HG03460 (cell line): ENCODE measurements around the gene PPARA.
"Not testable (repeated sequence)": the region's sequence is repeated elsewhere in the genome, so short reads cannot be mapped to it uniquely, and the experiment has no call there.

Source experiments
- ATAC-seq: cut with Tn5 transposase; IDR thresholded peaks from one replicate; pipeline ENCODE4 v1.9.1; 2021; ENCODE audit not compliant: unreplicated experiment

PPARA gene

DNA sequence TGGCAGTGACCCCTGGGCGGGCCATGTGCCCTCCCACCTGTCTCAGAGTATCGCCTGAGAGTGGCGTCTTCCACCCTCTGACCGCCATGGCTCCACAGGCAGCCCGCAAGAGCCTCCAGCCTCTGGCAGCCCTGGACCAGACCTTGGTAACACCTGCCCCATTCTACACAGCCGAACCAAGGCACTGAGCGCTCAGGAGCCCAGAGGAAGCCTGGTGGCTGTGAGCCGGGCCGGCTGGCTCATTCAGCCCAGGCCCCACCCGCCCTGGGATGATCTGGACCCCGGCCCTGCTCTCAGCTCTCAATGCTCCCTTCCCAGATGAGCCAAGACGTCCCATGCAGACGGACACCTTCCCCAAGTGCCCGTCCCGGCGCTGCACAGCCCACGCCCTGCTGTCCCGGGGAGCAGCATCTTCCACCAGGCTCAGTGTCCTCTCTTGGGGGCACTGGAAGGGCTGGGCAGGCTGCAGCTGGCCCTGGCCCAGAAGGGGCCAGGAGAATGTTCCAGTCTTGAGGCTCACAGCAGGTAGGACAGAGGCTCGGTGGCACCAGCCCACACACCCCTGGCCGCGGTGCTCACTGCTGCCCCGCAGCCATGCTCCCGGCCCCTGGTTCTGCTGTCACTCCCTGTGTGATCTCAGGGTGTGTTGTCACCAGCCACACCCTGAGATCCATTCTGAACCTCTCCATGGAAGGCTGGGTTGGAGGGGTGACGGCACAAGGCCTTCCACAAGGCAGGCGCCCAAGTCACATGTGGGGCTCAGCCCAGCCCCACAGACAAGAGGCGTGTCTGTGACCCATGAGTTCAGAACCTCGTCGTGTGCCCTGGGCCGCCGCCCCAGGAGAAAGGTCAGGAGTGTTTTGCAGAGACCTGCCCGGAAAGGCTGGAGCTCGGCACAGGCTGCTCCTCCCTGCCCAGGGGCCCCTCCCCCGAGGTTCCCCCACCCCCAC lies 24.2 kb upstream of the PPARA start:
- ATAC-seq: no peak

DNA sequence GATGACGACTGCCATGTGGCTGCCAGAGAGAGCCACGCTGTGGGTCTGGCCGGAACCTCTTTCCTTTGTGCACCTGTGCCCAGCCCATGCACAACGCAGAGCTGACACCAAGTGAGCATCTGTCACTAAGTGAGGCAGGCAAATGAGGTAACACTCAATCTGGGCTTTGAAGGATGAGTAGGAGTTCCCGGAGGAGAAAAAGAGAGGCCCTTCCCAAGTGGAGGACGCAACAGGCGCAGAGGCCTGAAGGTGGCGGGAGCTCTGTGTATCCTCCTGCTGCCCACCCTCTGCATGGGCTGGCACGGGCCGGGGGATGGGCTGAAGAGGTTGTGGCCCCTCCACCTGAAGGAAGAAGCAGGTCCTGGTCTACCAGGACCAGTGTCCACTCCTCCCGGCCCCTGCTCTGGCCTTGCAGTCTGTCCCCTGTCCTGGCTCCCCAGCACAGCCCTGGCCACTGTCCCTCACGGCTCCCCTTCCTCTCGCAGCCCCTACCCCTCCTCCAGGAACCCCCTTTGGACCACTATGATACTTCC lies 23.4 kb upstream of the PPARA start:
- no peak for ATAC-seq

DNA sequence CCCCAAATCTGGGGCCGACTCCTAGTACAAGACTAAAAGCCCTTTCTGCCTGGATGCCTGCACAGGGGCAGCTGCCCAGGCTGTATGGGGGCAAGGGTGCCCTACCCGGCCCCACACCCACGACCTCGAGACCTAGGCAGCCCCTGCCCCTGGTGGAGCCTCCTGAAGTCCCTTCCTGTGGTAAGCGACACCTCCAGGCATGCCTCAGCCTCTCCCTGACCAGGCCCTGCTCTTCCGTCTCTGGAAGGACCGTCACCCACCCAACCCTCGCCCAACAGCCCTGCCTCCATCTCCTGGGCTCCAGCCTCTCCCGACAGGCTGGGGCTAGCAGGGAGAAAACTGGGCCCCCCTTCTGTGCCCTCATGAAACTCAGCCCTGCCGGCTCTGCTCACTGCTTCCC lies 22.8 kb upstream of the PPARA start:
- no peak for ATAC-seq

DNA sequence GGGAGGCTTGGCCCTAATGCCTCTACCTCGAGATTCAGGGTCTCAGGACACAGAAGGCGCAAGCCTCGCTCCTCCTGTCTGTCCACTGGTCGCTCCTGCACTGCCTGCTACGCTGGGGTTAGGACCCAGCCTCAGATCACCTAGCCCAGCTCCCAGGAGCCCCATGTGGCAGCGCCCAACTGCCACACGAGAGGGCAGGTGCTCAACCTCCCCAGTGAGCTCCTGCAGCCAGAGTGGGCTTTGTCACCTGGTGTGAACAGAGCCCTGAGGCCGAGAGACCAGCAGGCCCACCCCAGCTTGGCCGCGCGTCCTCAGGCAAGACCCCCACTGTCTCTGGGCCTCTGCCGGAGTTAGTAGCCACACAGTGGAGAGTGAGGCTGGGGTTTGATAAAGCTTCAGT lies 21.7 kb upstream of the PPARA start:
- ATAC-seq: no peak

DNA sequence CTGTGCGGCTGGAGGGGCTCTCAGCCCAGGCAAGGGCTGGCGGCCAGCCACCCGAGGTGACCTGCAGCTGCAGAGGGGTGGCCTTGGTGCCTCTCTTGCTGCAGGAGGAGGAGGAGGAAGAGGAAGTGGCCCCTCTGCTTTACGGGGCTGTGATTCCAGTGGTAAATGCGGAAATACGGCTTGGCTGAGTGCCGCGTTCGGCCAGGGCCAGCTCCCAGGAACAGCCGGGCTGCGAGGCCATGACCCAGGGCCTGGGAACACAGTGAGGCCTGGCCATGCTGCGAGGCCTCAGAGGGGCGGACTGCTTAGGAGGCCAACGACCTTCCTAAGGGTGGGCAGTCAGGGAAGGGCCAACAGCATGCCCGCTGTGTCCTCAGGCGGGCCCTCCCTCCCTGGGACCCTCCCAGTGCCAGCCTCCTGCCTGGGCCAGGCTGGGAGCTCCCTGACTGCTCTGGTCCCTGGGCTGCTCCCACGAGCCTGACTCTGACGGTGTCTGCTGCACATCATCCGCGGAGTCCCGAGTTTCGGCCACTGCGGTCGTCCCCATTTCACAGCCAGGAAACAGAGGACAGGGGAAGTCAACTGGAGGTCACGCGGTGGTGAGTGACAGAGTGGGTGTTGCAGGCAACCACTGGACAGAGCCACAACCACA lies 20.8 kb upstream of the PPARA start:
- no peak for ATAC-seq

DNA sequence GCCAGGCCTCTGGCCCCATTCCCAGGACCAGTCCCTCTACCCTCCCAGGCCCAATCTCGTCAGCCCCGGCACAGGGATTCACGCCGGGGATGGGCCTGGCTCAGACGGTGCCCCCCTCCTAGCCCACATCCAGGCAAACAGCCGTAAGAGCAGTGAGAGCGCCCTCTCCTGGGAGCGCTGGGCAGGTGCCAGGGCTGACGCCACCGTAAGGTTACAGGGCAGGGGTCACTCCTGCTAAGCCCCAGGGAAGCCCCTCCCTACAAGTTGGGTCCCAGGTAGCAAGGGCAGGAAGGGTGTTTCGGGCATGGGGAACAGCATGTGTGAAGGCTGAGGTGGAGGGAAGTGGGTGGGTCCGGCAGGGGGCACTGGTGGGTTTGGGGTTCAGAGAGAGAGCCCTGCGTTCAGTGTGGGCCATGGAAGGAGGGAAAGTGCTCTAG lies 19.2 kb upstream of the PPARA start:
- no peak for ATAC-seq

DNA sequence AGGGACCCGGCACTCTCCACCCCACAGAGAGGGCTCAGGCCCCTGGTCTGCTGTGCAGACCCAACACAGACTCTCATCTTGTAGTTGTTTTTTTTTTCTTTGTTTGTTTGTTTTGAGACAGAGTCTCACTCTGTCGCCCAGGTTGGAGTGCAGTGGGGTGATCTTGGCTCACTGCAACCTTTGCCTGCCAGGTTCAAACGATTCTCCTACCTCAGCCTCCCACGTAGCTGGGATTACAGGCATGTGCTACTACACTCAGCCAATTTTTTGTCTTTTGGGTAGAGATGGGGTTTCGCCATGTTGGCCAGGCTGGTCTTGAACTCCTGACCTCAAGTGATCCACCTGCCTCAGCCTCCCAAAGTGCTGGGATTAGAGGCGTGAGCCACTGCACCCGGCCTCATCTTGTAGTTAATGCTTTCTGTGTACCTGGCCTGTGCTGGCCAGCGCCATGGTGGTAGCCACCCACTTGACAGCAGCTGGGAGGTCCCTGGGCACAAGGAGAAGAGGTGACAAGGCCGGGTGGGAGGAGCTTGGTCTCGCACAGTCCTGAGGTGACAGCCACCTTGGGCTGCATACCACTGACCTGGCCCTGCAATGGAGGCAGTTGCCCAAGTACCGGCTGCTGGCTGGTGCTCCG lies 18.0 kb upstream of the PPARA start:
- not testable (repeated sequence) for ATAC-seq

DNA sequence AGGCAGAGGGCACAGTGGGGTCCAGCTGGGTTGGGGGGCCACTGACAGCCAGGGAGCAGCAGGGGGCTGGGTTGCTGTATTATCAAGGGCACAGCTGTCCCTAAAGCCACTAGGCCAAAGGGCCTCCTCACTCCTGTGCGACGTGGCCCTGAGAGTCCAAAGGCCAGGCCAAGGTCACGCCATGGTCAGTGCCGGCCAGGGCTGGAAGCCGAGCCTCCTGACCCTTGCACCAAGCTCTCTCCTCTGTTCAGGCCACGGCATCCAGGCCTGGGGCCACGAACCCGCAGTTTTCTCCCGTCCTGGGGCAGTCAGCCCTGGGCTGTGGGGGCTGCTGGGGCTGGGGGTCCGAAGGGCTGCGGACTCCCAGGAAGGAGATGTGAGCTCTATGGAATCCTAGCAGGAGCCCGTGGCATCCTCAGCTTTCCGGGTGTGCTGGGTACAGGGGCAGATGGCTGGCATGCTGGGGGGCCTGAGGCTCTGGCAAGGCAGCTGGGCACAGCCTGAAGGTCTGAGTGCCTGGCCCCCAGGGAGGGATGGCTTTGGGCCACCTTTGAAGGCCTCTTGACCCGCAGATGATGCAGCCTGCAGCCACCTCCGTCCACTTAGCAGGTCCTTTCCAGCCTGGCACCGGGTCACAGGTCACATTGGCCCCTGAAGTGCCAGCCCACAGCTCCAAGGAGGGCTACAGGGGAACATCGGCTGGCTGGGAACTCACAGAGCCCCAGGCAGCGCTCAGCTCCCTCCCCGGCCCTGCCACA lies 17.3 kb upstream of the PPARA start:
- no peak for ATAC-seq

DNA sequence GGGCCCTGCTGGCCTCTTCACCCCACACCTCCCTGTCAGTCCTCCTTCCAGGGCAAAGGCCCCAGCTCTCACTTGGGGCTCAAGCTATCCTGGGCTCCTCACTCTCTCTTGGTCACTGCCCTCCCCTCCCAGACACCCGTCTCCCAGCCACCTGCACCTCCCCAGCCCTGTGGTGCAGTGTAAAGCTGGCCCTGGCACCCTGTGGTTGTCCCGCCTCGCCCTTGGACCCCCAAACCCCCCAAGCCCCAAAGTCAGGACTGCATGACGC lies 16.8 kb upstream of the PPARA start:
- ATAC-seq: no peak

DNA sequence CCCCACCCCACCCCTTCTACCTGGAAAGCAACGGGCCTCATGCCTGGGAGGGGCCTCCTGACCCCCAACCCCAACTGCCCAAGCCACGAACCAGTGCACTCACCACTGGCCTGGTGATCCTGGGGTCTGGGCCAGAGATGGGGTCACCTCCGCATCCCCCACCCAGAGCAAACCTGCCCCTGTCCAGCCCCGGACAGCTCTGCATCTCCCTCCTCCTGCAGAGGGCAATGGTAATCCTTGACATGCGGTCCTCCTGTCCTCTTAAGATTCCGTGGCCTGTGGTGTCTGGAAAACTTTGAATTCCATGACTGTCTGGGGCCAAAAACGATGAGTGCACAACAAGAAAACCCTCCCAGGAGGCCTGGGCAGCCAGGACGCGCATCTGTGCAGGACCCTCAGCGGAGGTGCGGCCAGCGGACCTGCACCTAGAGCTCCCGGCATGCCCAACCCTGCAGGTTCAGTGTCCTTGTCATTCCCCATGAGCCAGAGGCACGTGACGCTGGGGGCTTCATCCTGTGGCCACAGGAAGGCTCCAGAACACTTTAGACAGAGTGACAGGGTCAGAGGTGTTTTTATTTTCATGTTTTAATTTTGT lies 16.1 kb upstream of the PPARA start:
- no peak for ATAC-seq

DNA sequence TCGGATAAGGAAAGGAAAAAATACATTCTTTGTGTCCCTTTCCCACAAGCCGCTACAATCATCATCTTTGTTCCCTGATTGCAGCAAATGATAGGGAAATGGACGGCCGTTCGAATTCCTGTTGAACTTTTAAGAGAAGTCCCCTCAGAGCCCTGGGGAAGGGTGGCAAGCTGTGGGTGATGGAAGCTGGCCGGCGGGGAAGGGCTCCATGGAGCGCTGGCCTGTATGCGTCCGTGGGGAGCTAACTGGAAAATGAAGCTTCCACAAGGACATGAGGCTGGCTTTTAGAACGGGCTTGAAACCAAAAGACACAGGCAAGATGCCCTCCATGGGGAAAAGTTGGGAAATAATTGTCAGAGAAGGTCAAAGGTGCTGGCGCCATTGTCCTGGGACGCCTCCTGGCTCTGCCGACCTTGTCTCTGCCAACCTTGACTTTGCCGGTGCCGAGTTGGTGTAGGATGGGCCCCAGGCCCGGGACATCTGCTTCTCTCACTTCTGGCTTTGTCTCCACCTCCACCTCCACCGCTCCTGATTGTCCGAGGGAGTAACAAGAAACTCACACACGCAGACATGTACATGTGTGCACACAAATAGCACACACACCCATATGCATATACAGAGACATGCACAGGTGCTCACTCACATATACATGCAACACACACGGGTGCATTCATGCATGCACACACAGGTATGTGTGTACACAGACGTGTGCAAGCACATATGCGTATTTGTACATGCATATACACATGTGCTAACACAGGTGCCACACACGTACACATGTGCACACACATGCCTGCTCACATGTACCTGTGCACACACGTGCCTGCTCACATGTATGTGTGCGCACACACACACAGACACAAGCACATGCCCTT lies 14.5 kb upstream of the PPARA start:
- ATAC-seq: no peak

DNA sequence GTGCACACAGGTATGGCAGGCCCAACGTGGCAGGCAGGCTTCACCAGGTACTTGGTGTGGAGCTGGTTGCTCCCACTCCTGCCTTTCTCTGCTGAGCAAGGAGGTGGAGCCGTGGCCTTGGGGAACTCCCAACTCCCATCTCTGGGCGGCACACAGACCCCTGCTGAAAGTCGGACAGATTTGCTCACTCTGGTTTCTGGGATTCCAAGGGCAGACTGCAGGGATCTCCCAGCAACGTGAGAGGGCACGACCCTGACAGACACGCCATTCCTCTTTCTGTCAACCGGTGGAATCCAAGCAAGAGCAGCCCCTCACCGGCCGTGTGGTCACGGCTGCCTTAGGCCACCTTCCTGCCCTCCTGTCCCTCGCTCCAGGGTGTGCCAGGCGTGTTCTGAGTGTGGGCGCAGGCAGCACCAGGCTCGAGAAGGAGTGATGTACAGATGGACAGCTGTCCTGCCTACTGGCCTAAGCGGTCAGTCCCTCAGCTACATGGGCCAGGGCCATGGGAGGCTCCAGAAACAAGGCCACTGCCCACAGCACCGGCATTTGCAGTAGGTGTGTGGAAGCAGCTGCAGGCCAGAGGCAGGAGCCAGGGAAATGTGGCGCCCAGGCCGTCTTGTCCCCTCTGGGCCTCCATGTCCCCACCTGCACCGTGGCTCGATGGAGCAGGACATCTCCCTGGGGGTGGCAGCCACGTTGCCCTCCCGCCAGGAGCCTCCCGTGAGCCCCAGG lies 13.7 kb upstream of the PPARA start:
- ATAC-seq: no peak

DNA sequence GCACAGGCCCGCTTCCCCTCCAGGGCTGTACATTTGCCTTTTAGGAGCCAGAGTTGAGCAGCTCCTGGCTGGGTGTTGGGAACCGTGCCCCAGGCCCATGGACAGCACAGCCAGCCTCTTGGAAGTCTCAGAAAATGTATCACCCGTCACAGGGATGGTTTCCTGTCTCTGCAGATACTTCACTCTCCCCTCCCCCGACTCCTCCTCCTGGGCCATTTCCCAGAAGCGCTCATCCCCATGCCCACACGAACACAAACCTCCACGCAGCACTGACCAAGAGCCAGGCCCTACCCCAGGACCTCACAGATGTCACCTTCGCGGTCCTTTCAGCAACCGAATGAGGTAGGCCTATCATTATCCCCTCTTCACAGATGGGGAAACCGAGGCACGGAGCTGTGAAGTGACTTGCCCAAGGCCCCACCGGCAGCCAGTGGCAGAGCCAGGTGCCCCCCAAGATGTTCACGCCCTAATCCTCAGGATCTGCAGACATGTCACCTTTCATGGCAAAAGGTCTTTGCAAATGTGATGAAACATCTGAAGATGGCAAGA lies 13.0 kb upstream of the PPARA start:
- no peak for ATAC-seq

DNA sequence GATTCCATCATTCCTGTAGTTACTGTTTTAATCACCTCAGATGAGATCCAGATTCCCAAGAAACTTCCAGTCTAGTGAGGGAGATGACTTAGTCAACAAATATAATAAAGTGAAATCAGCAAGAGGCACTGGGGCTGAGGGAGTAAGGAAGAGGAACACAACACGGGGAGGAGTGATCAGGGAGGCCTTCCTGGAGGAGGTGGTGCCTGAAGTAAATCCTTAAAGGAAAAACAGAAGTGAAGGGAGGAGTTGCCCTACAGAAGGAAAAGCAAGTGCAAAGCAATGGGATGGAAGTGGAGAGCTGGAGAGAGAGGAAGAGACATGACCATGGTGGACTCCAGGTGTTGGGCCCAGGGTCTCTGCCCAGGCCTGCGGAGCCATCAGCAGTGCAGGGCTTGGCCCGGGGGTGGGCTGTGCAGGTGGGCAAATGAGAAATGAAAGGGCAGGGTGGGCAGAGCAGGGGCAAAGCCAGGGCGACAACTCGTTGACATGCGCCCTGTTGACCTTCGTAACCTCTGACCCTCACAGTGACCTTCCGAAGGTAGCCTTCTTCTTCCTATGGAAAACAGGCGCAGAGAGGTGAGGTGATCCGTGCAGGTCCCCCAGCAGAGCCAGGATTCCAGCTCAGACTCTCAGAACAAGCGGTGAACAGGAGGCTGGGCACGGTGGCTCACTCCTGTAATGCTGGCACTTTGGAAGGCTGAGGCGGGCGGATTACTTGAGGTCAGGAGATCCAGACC lies 12.1 kb upstream of the PPARA start:
- ATAC-seq: no peak

DNA sequence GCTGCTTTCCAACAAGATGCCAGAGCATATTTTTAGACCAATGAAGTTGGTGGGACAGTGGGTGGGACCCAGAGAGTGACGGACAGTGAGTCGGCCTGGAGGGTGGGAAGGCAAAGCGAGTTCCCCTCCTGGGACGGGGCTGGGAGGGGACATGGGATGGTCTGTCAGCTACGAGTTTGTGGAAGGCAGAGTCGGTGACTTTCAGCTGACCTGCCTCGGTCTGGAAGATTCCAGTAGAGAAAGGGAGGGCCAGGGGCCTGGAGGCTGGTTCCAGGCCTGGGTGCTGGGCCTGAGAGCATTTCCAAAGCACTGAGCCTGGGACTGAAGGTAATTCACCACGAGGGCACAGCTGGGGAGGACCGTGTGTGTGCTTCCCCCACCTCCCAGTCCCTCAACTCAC lies 10.9 kb upstream of the PPARA start:
- ATAC-seq: not testable (repeated sequence)

DNA sequence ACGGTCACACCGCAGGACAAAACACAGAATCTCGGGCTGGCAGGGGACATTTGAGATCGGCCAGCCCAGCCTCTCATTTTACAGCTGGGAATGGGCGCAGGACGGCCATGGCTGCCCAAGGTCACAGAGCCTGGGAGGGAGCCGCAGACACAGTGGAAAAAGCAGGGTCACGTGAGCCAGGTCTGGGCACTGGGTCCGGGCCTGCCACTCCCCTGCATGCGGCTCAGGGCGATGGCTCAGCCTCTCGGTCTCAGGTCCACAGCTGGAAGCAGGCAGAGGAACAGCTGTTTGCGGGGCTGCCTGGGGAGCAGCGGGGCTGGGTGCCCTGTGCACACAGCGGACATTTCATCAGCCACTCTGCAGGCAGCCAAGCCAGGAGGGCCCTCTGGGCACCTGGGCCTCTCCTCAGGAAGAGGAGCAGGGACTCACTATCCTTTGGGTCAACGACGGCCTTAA lies 10.4 kb upstream of the PPARA start:
- ATAC-seq: no peak

DNA sequence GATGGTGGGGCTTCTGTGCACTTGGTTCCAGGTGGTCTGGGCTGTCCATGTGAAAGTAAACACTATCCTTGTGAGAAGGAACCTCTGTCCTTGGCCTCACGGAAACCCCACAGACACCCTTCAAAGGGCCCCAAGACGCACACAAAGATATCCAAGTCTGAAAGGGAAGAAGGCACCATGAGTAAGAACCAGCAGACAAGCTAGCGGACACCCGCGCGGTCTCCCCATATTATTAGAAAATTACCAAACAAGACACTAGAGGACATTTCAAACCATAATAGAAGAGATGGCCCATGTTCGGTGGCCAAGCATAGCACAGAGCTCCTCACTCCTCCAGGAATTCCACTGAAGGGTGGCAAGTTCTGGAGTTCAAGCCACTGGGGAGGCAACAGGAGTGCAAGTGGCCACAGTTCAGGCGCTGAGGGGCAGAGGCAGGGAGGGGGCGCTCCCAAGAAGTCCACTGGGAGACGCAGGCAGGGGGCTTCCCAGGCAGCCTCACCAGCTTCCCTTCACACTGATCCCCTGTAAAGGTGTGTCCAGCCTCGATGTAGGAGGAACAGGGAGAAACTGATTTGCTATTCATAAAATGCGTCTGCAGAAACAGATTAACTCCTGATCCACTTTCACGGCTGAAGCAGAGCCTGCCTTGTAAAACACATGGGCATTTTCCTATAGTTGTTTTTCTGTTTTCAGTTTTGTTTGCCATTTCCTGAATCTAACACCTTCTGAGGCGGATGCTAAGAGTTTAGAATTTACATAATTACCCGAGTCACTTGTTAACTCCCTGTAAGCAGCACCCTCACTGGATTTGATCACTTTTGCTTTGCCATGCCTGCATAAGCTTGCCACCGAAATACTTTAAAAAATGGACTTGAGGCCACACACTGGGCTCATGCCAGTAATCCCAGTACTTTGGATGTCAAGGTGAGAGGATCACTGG lies 9.1 kb upstream of the PPARA start:
- ATAC-seq: no peak
